IMR-90 (cell line): ENCODE results near the gene APLF. TPM values are rescaled to one million over a fixed set of nuclear protein-coding genes. Genes with fewer than 3 reads are reported as not detected.

ENCODE experiments used
- ATAC-seq: fragments of 200-7000 bp; cut with Tn5 transposase; 2 replicates; pipeline ENCODE4 v1.9.1; 2020; ENCODE audit warnings: low read depth, mild to moderate bottlenecking, moderate library complexity
- BruUV-seq: library from RNA; stranded (reverse); fragments of 400-500 nt; replicated peaks from 2 replicates; lab custom pipeline; 2021; lab: Mats Ljungman, UMichigan
- CTCF ChIA-PET: fragments of 300-600 bp; formaldehyde crosslinking; extraction: SDS; loops from one replicate; lab custom pipeline; 2021; ENCODE audit warnings: antibody characterized with exemption; lab: Yijun Ruan, JAX
- POLR2A ChIA-PET: fragments of 300-600 bp; sonication (Branson Sonifier 250); formaldehyde crosslinking; loops from one replicate; lab custom pipeline; 2022; ENCODE audit warnings: antibody characterized with exemption; ENCODE audit not compliant: unreplicated experiment; lab: Charles Lee
- DNase-seq: peaks from one replicate; pipeline ENCODE4 v3.0.0; 2013
- H2AFZ ChIP-seq: replicated peaks from 2 replicates; pipeline ENCODE3; 2013; ENCODE audit warnings: low read length, mild to moderate bottlenecking; ENCODE audit not compliant: poor library complexity
- H2AK5ac ChIP-seq: 2 replicates; pipeline ENCODE4 v1.6.1; 2013; ENCODE audit warnings: low read depth, low read length, inconsistent platforms
- H2AK9ac ChIP-seq: replicated peaks from 2 replicates; pipeline ENCODE3; 2013; ENCODE audit warnings: mild to moderate bottlenecking, low read depth, low read length, moderate library complexity; ENCODE audit not compliant: poor library complexity
- H2BK120ac ChIP-seq: 2 replicates; pipeline ENCODE4 v1.6.1; 2013; ENCODE audit warnings: low read depth, low read length, inconsistent platforms
- H2BK15ac ChIP-seq: 3 replicates; pipeline ENCODE4 v1.6.1; 2013; ENCODE audit warnings: low read depth, low read length, inconsistent platforms
- H2BK20ac ChIP-seq: 2 replicates; pipeline ENCODE4 v1.6.1; 2013; ENCODE audit warnings: low read depth, mild to moderate bottlenecking, inconsistent platforms, low read length, moderate library complexity
- H2BK5ac ChIP-seq: 2 replicates; pipeline ENCODE4 v1.6.1; 2013; ENCODE audit warnings: mild to moderate bottlenecking, low read depth, low read length, inconsistent platforms; ENCODE audit not compliant: poor library complexity, severe bottlenecking
- H3K14ac ChIP-seq: replicated peaks from 2 replicates; pipeline ENCODE4 v1.6.1; 2013; ENCODE audit warnings: low read depth, low read length, inconsistent platforms
- H3K18ac ChIP-seq: 2 replicates; pipeline ENCODE4 v1.6.1; 2013; ENCODE audit warnings: low read depth, low read length, control low read depth
- H3K23ac ChIP-seq: 2 replicates; pipeline ENCODE4 v1.6.1; 2013; ENCODE audit warnings: low read depth, low read length, inconsistent platforms
- H3K27ac ChIP-seq: 2 replicates; pipeline ENCODE4 v1.5.1; 2013; ENCODE audit warnings: mild to moderate bottlenecking, control low read depth, low read length; ENCODE audit not compliant: insufficient read depth
- H3K27me3 ChIP-seq: 2 replicates; pipeline ENCODE4 v1.6.1; 2013; ENCODE audit warnings: low read length; ENCODE audit not compliant: control insufficient read depth, insufficient read depth
- H3K36me3 ChIP-seq: 2 replicates; pipeline ENCODE4 v1.6.1; 2013; ENCODE audit warnings: low read length, mixed read lengths; ENCODE audit not compliant: control insufficient read depth, insufficient read depth
- H3K4ac ChIP-seq: 2 replicates; pipeline ENCODE4 v1.6.1; 2013; ENCODE audit warnings: low read depth, low read length, inconsistent platforms
- H3K4me1 ChIP-seq: 2 replicates; pipeline ENCODE4 v1.6.1; 2013; ENCODE audit warnings: low read length, mixed read lengths; ENCODE audit not compliant: control insufficient read depth, insufficient read depth
- H3K4me2 ChIP-seq: 2 replicates; pipeline ENCODE4 v1.6.1; 2013; ENCODE audit warnings: low read depth, mild to moderate bottlenecking, control low read depth, low read length, moderate library complexity
- H3K4me3 ChIP-seq: 2 replicates; pipeline ENCODE4 v1.5.1; 2013; ENCODE audit warnings: low read depth, mild to moderate bottlenecking, control low read depth, low read length, moderate library complexity; ENCODE audit not compliant: insufficient read depth
- H3K56ac ChIP-seq: 2 replicates; pipeline ENCODE4 v1.6.1; 2013; ENCODE audit warnings: low read length, inconsistent platforms; ENCODE audit not compliant: insufficient read depth; ENCODE audit errors: extremely low read depth
- H3K79me1 ChIP-seq, 2 experiments: 2 replicates each; pipeline ENCODE4 v1.6.1; 2013; ENCODE audit warnings: low read length in 2 of 2, inconsistent platforms in 1 of 2, low read depth in 1 of 2
- H3K9ac ChIP-seq: 2 replicates; pipeline ENCODE4 v1.6.1; 2013; ENCODE audit warnings: low read depth, low read length, control low read depth
- H3K9me1 ChIP-seq: 2 replicates; pipeline ENCODE4 v1.6.1; 2013; ENCODE audit warnings: low read length, inconsistent platforms; ENCODE audit not compliant: insufficient read depth
- H3K9me3 ChIP-seq: 2 replicates; pipeline ENCODE4 v1.6.1; 2013; ENCODE audit warnings: low read length; ENCODE audit not compliant: control insufficient read depth, insufficient read depth
- H4K20me1 ChIP-seq: 2 replicates; pipeline ENCODE4 v1.6.1; 2013; ENCODE audit warnings: low read length, inconsistent platforms; ENCODE audit not compliant: insufficient read depth
- H4K5ac ChIP-seq: 2 replicates; pipeline ENCODE4 v1.6.1; 2013; ENCODE audit warnings: mild to moderate bottlenecking, low read depth, low read length, control low read depth
- H4K8ac ChIP-seq, 2 experiments: 2 replicates each; pipeline ENCODE4 v1.6.1; 2013; ENCODE audit warnings: low read depth in 2 of 2, low read length in 2 of 2, control low read depth in 1 of 2, inconsistent platforms in 1 of 2
- H4K91ac ChIP-seq: 2 replicates; pipeline ENCODE4 v1.6.1; 2013; ENCODE audit warnings: low read depth, low read length, inconsistent platforms; ENCODE audit not compliant: insufficient read depth
- BHLHE40 ChIP-seq: fragments of 150-350 bp; IDR thresholded peaks from 2 replicates; pipeline ENCODE4 v1.6.1; 2016; ENCODE audit warnings: mild to moderate bottlenecking, low read depth, low read length
- CEBPB ChIP-seq: IDR thresholded peaks from 2 replicates; pipeline ENCODE4 v1.6.1; 2012; ENCODE audit warnings: low read depth, low read length, improper control_type of control experiment
- CHD1 ChIP-seq: IDR thresholded peaks from 2 replicates; pipeline ENCODE4 v1.6.1; 2012; ENCODE audit warnings: low read depth, low read length, improper control_type of control experiment
- FOS ChIP-seq: fragments of 150-350 bp; IDR thresholded peaks from 2 replicates; pipeline ENCODE4 v1.6.1; 2016; ENCODE audit warnings: low read depth, low read length
- MAFK ChIP-seq: IDR thresholded peaks from 2 replicates; pipeline ENCODE4 v1.6.1; 2012; ENCODE audit warnings: low read depth, low read length, improper control_type of control experiment
- MAZ ChIP-seq: IDR thresholded peaks from 2 replicates; pipeline ENCODE4 v1.6.1; 2012; ENCODE audit warnings: low read depth, mild to moderate bottlenecking, low read length, improper control_type of control experiment, moderate library complexity, borderline replicate concordance
- MXI1 ChIP-seq: IDR thresholded peaks from 2 replicates; pipeline ENCODE4 v1.6.1; 2012; ENCODE audit warnings: low read depth, mild to moderate bottlenecking, low read length, moderate library complexity, borderline replicate concordance
- NFE2L2 ChIP-seq: fragments of 150-350 bp; IDR thresholded peaks from 2 replicates; pipeline ENCODE4 v1.6.1; 2016; ENCODE audit warnings: low read depth, mild to moderate bottlenecking, low read length
- POLR2A ChIP-seq: IDR thresholded peaks from 2 replicates; pipeline ENCODE4 v1.6.1; 2012; ENCODE audit warnings: mild to moderate bottlenecking, low read depth, low read length
- RAD21 ChIP-seq: IDR thresholded peaks from 2 replicates; pipeline ENCODE4 v1.6.1; 2012; ENCODE audit warnings: low read length, improper control_type of control experiment
- RCOR1 ChIP-seq: IDR thresholded peaks from 2 replicates; pipeline ENCODE4 v1.6.1; 2012; ENCODE audit warnings: mild to moderate bottlenecking, low read length, improper control_type of control experiment; ENCODE audit not compliant: insufficient replicate concordance
- RFX5 ChIP-seq: IDR thresholded peaks from 2 replicates; pipeline ENCODE4 v1.8.0; 2012; ENCODE audit warnings: low read depth, mild to moderate bottlenecking, low read length, moderate library complexity
- SMC3 ChIP-seq: fragments of 150-350 bp; IDR thresholded peaks from 2 replicates; pipeline ENCODE4 v1.6.1; 2016; ENCODE audit warnings: low read depth, mild to moderate bottlenecking, antibody characterized with exemption, low read length, moderate library complexity
- dilution Hi-C: fragments of 300-500 bp; cut with HindIII; formaldehyde crosslinking; loops from one replicate; pipeline ENCODE4 v1.14.3; 2018; ENCODE audit warnings: low sequenced_read_pairs; ENCODE audit not compliant: unreplicated experiment
- in situ Hi-C: fragments of 300-500 bp; cut with MboI; formaldehyde crosslinking; loops from 3 replicates; pipeline ENCODE4 v1.14.3; 2019; ENCODE audit warnings: low sequenced_read_pairs, inconsistent platforms, mixed read lengths
- intact Hi-C: fragments of 100-400 bp; cut with micrococcal nuclease; formaldehyde crosslinking; loops from 2 replicates; pipeline ENCODE4 v1.10.0; 2022
- polyA plus RNA-seq, 3 experiments: library from polyadenylated mRNA; depleted of rRNA; stranded (reverse); fragments of >200 nt; gene quantifications; 2 replicates each; pipeline ENCODE4 v1.2.3, GENCODE V29; 2012; ENCODE audit warnings: low replicate concordance in 1 of 3
- total RNA-seq: library from RNA; depleted of rRNA; stranded (reverse); fragments of >200 nt; gene quantifications from 2 replicates; pipeline ENCODE4 v1.2.3, GENCODE V29; 2012
- TF ChIP-seq, protein P1 (sequence below): conservative IDR thresholded peaks from 2 replicates; pipeline ENCODE4 v1.5.1; 2012; ENCODE audit warnings: mild to moderate bottlenecking, low read depth, low read length, improper control_type of control experiment
- TF ChIP-seq, protein P2 (sequence below): fragments of 150-350 bp; IDR thresholded peaks from 2 replicates; pipeline ENCODE4 v1.6.1; 2017; ENCODE audit warnings: mild to moderate bottlenecking, antibody characterized with exemption, low read length, low read depth
- TF ChIP-seq, protein P3 (sequence below): fragments of 150-350 bp; IDR thresholded peaks from 2 replicates; pipeline ENCODE4 v1.6.1; 2016; ENCODE audit warnings: low read depth, mild to moderate bottlenecking, low read length, moderate library complexity, borderline replicate concordance

Gene APLF
- total and polyA plus RNA-seq, 2 of the 4 experiments (the other 2 are of a cell fraction), result 1.5 to 2.3 TPM

DNA sequence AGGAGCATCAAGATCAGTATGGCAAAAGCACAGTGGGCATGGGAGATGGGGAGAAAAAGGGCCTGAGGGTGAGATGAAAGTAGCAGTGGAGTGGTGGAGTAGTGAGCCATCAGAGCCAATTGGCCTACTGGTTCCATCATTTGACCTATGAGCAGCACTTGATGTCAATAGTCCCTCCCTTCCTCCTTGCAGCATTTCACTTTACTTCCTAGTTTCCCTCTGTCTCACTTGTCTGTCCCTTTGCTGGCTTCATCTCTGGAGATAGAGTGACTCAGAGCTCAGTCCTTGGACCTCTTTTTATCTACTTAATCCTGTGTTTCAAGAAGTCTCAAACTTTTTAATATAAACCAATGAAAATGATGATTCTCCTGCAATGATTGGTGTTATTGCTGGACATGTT lies 32.4 kb upstream of the APLF start:
- in situ Hi-C loops, result no loop called here
- ATAC-seq, result no peak
- CTCF ChIA-PET, result interaction anchor here (1.0 kb wide), 1 partner anchor 313 kb away, joined by 3 read pairs; no protein-coding TSS in a partner anchor

More for the DNA sequence above, 32.4 kb upstream of the APLF start:
- H3K27me3 ChIP-seq, result peaks cover 16% of the 10 kb centered on the region
- no peak overlapping the region for H3K9ac ChIP-seq
- no peak overlapping the region for H2BK5ac ChIP-seq
- H2BK20ac ChIP-seq, result no peak overlapping the region
- H3K56ac ChIP-seq, result no peak overlapping the region
- TF ChIP-seq, protein P1, sequence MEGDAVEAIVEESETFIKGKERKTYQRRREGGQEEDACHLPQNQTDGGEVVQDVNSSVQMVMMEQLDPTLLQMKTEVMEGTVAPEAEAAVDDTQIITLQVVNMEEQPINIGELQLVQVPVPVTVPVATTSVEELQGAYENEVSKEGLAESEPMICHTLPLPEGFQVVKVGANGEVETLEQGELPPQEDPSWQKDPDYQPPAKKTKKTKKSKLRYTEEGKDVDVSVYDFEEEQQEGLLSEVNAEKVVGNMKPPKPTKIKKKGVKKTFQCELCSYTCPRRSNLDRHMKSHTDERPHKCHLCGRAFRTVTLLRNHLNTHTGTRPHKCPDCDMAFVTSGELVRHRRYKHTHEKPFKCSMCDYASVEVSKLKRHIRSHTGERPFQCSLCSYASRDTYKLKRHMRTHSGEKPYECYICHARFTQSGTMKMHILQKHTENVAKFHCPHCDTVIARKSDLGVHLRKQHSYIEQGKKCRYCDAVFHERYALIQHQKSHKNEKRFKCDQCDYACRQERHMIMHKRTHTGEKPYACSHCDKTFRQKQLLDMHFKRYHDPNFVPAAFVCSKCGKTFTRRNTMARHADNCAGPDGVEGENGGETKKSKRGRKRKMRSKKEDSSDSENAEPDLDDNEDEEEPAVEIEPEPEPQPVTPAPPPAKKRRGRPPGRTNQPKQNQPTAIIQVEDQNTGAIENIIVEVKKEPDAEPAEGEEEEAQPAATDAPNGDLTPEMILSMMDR, result no peak
- TF ChIP-seq RAD21 (no peak), POLR2A (no peak), CEBPB (no peak), RFX5 (no peak), NFE2L2 (no peak), MXI1 (no peak), FOS (no peak), BHLHE40 (no peak), MAFK (no peak), RCOR1 (no peak), SMC3 (no peak), CHD1 (no peak), MAZ (no peak)
- TF ChIP-seq, protein P2, sequence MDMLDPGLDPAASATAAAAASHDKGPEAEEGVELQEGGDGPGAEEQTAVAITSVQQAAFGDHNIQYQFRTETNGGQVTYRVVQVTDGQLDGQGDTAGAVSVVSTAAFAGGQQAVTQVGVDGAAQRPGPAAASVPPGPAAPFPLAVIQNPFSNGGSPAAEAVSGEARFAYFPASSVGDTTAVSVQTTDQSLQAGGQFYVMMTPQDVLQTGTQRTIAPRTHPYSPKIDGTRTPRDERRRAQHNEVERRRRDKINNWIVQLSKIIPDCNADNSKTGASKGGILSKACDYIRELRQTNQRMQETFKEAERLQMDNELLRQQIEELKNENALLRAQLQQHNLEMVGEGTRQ, result no peak
- TF ChIP-seq, protein P3, sequence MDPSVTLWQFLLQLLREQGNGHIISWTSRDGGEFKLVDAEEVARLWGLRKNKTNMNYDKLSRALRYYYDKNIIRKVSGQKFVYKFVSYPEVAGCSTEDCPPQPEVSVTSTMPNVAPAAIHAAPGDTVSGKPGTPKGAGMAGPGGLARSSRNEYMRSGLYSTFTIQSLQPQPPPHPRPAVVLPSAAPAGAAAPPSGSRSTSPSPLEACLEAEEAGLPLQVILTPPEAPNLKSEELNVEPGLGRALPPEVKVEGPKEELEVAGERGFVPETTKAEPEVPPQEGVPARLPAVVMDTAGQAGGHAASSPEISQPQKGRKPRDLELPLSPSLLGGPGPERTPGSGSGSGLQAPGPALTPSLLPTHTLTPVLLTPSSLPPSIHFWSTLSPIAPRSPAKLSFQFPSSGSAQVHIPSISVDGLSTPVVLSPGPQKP, result no peak
- no peaks in the 10 kb centered on the region for H3K36me3 ChIP-seq
- H3K27ac ChIP-seq, result no peak overlapping the region
- H3K14ac ChIP-seq, result no peak overlapping the region
- intact Hi-C loops, result no loop called here
- BruUV-seq, result no TSS peak
- no peak overlapping the region for H3K4ac ChIP-seq
- no peak overlapping the region for H2AK5ac ChIP-seq
- H4K91ac ChIP-seq, result no peak overlapping the region
- no peak overlapping the region for H2BK15ac ChIP-seq
- POLR2A ChIA-PET, result no interaction called here
- no peak overlapping the region for H3K4me2 ChIP-seq
- H4K5ac ChIP-seq, result no peak overlapping the region
- no peak overlapping the region for H3K4me3 ChIP-seq
- H2BK120ac ChIP-seq, result no peak overlapping the region
- no peak overlapping the region for H2AFZ ChIP-seq
- no peak overlapping the region for H3K18ac ChIP-seq
- H4K20me1 ChIP-seq, result no peaks in the 10 kb centered on the region
- H3K4me1 ChIP-seq, result 0 out of 2 replicates have a peak, but pooled peaks cover 2% of the 10 kb centered on the region
- no peaks in the 10 kb centered on the region for H3K9me3 ChIP-seq
- dilution Hi-C loops, result no loop called here
- no peak overlapping the region for H2AK9ac ChIP-seq
- no peak overlapping the region for H4K8ac ChIP-seq
- H3K79me1 ChIP-seq, result no peaks in the 10 kb centered on the region
- H3K9me1 ChIP-seq, result no peaks in the 10 kb centered on the region
- DNase-seq, result no peak
- H3K23ac ChIP-seq, result no peak overlapping the region
